Hepatocyte (in vitro differentiated cells): ENCODE data around the gene ANHX. TPM values are rescaled to one million over a fixed set of nuclear protein-coding genes. Genes with fewer than 3 reads are reported as not detected.

ENCODE experiments used
- DNase-seq: peaks from one replicate; pipeline ENCODE4 v3.0.0-alpha.2; 2016; ENCODE audit warnings: low spot score
- H2AFZ ChIP-seq: fragments of 200-600 bp; sonication (generic); 2 replicates; pipeline ENCODE4 v1.6.0; 2016; ENCODE audit warnings: antibody characterized with exemption, mild to moderate bottlenecking
- H3K27ac ChIP-seq: fragments of 200-600 bp; sonication (generic); 2 replicates; pipeline ENCODE4 v1.5.1; 2016; ENCODE audit warnings: mild to moderate bottlenecking
- H3K27me3 ChIP-seq: fragments of 200-600 bp; sonication (generic); 2 replicates; pipeline ENCODE4 v1.6.1; 2016
- H3K36me3 ChIP-seq: fragments of 200-600 bp; sonication (generic); replicated peaks from 2 replicates; pipeline ENCODE4 v1.5.1; 2016; ENCODE audit warnings: low read depth; ENCODE audit not compliant: insufficient read depth
- H3K4me1 ChIP-seq: fragments of 200-600 bp; sonication (generic); 2 replicates; pipeline ENCODE4 v1.5.1; 2016; ENCODE audit warnings: mild to moderate bottlenecking, moderate library complexity; ENCODE audit not compliant: insufficient read depth
- H3K4me2 ChIP-seq: fragments of 200-600 bp; sonication (generic); 2 replicates; pipeline ENCODE4 v1.6.0; 2016
- H3K4me3 ChIP-seq: fragments of 200-600 bp; sonication (generic); 2 replicates; pipeline ENCODE4 v1.5.1; 2016; ENCODE audit warnings: mild to moderate bottlenecking
- H3K79me2 ChIP-seq: fragments of 200-600 bp; sonication (generic); 2 replicates; pipeline ENCODE4 v1.6.0; 2017; ENCODE audit warnings: mild to moderate bottlenecking
- H3K9me2 ChIP-seq: fragments of 200-600 bp; sonication (generic); replicated peaks from 2 replicates; pipeline ENCODE4 v1.6.0; 2017; ENCODE audit warnings: mild to moderate bottlenecking; ENCODE audit not compliant: insufficient read depth
- H3K9me3 ChIP-seq: fragments of 200-600 bp; sonication (generic); 2 replicates; pipeline ENCODE4 v1.5.1; 2016; ENCODE audit warnings: low read depth, mild to moderate bottlenecking
- H4K20me1 ChIP-seq: fragments of 200-600 bp; sonication (generic); 2 replicates; pipeline ENCODE4 v1.6.0; 2016; ENCODE audit warnings: mild to moderate bottlenecking; ENCODE audit not compliant: insufficient read depth, poor library complexity, severe bottlenecking
- EZH2 ChIP-seq: fragments of 200-600 bp; sonication (generic); IDR thresholded peaks from 2 replicates; pipeline ENCODE4 v1.6.1; 2016; ENCODE audit warnings: antibody characterized with exemption, mild to moderate bottlenecking, borderline replicate concordance
- EZH2phosphoT487 ChIP-seq: fragments of 200-600 bp; sonication (generic); IDR thresholded peaks from one replicate; pipeline ENCODE4 v1.6.1; 2018; ENCODE audit warnings: antibody characterized with exemption, mild to moderate bottlenecking, low read depth, moderate library complexity; ENCODE audit not compliant: unreplicated experiment, severe bottlenecking
- WGBS: methylation state at CpG from one replicate; pipeline ENCODE4 v1.1.6; 2016; ENCODE audit warnings: low lambda C conversion rate; ENCODE audit errors: missing lambda C conversion rate; 5-methylcytosine and 5-hydroxymethylcytosine counted together
- polyA plus RNA-seq: library from polyadenylated mRNA; unstranded; fragments of >200 nt; fragmentation: Nextera tagmentation; extraction: Ambion mirVana; gene quantifications from 2 replicates; pipeline ENCODE4 v1.2.1, GENCODE V29; 2016
- total RNA-seq: library from RNA; depleted of rRNA; stranded (reverse); fragments of >200 nt; gene quantifications from 2 replicates; pipeline ENCODE4 v1.2.3, GENCODE V29; 2014
- TF ChIP-seq, protein P1 (sequence below): fragments of 200-600 bp; sonication (generic); IDR thresholded peaks from 2 replicates; pipeline ENCODE4 v1.5.1; 2016; ENCODE audit warnings: antibody characterized with exemption, mild to moderate bottlenecking; ENCODE audit not compliant: poor library complexity

The ANHX gene
- total and polyA plus RNA-seq, 2 experiments from 2014 or later, result not detected

DNA sequence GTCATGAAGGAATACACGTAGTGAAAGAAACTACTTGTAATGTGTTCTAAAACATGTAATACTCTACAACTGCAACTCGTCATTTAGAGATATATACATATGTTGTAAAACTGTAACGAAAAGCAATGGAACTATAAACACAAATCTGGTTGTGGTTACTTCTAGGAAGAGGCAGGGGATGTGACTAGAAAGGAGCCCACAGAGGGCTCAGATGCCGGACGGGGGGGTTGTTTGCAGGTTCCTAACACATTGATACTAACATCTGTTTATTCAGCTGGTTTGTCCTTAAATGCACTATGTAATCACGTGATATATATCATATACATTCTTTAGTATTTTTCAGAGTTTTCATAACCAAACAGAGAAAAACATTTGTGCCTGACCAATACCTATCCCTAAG is 16.1 kb upstream of the ANHX start:
- DNase-seq, result no peak
- Histone ChIP-seq H3K79me2 (no peaks in the 10 kb centered on the region), H3K9me3 (no peaks in the 10 kb centered on the region), H3K4me3 (no peak overlapping the region), H3K27me3 (no peaks in the 10 kb centered on the region), H3K4me2 (no peak overlapping the region), H3K9me2 (no peaks in the 10 kb centered on the region), H2AFZ (no peak overlapping the region), H3K4me1 (no peaks in the 10 kb centered on the region), H3K36me3 (no peaks in the 10 kb centered on the region), H3K27ac (no peak overlapping the region), H4K20me1 (no peaks in the 10 kb centered on the region)
- TF ChIP-seq, protein P1, sequence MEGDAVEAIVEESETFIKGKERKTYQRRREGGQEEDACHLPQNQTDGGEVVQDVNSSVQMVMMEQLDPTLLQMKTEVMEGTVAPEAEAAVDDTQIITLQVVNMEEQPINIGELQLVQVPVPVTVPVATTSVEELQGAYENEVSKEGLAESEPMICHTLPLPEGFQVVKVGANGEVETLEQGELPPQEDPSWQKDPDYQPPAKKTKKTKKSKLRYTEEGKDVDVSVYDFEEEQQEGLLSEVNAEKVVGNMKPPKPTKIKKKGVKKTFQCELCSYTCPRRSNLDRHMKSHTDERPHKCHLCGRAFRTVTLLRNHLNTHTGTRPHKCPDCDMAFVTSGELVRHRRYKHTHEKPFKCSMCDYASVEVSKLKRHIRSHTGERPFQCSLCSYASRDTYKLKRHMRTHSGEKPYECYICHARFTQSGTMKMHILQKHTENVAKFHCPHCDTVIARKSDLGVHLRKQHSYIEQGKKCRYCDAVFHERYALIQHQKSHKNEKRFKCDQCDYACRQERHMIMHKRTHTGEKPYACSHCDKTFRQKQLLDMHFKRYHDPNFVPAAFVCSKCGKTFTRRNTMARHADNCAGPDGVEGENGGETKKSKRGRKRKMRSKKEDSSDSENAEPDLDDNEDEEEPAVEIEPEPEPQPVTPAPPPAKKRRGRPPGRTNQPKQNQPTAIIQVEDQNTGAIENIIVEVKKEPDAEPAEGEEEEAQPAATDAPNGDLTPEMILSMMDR, result no peak
- TF ChIP-seq EZH2phosphoT487, result no peak
- TF ChIP-seq EZH2, result no peak
- 63% methylated on average over 6 of the region's 6 CpGs for WGBS

DNA sequence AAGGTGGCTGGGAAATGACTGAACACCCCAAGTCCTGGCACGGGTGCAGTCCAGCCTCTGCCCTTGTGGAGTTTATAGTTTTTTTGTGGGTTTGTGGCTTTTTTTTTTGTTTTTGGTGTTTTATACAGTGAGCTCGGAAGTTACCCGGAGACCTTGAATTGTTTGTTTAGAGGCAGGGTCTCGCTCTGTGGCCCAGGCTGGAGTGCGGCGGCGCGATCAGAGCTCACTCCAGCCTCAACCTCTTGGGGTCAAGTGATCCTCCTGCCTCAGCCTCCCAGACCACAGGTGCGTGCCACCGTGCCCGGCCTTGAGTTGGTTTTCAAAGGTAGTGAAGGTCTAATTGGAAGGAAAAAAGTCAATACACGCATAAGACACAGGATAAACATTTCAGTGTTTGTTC is 879 bp upstream of the ANHX start:
- 95% methylated on average over 12 of the region's 12 CpGs for WGBS
- no peaks in the 10 kb centered on the region for H3K27me3 ChIP-seq

DNA sequence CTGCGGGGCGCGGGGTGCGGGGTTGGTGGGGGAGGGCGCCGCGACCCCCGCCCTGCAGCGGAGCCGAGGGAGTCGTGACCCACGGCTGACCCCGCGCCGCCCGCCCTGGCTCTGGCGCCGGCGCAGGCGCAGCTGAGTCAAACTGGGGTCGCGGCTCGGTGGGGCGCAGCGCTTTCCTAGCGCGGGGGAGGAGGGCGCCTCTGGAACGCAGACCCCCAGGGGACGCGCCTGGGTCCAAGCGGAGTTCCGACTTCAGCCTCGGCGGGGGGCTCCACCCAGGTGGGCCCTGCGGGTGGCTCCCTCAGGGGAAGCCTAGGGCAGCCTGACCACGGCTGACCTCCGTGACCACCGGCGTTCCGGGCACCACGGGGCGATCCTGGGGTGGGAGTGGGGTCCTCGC is 467 bp upstream of the ANHX start:
- no peaks in the 10 kb centered on the region for H4K20me1 ChIP-seq
- over 99% methylated on average over 23 of the region's 44 CpGs for WGBS
- H3K36me3 ChIP-seq, result no peaks in the 10 kb centered on the region
- H3K9me3 ChIP-seq, result no peaks in the 10 kb centered on the region
- TF ChIP-seq EZH2 (no peak), EZH2phosphoT487 (no peak)
- TF ChIP-seq, protein P1, result no peak
- H3K79me2 ChIP-seq, result no peaks in the 10 kb centered on the region
- no peak overlapping the region for H3K4me3 ChIP-seq
- H2AFZ ChIP-seq, result no peak overlapping the region
- H3K4me1 ChIP-seq, result no peaks in the 10 kb centered on the region
- H3K4me2 ChIP-seq, result no peak overlapping the region
- no peaks in the 10 kb centered on the region for H3K27me3 ChIP-seq
- no peaks in the 10 kb centered on the region for H3K9me2 ChIP-seq
- peak; percentile 2 for DNase-seq
- no peak overlapping the region for H3K27ac ChIP-seq

More for the DNA sequence above, 879 bp upstream of the ANHX start:
- Histone ChIP-seq H4K20me1 (no peaks in the 10 kb centered on the region), H3K79me2 (no peaks in the 10 kb centered on the region), H2AFZ (no peak overlapping the region), H3K4me3 (no peak overlapping the region), H3K36me3 (no peaks in the 10 kb centered on the region), H3K9me2 (no peaks in the 10 kb centered on the region), H3K9me3 (no peaks in the 10 kb centered on the region), H3K27ac (no peak overlapping the region), H3K4me2 (no peak overlapping the region), H3K4me1 (no peaks in the 10 kb centered on the region)
- DNase-seq, result no peak
- TF ChIP-seq EZH2phosphoT487 (no peak), EZH2 (no peak)
- TF ChIP-seq, protein P1, result no peak

DNA sequence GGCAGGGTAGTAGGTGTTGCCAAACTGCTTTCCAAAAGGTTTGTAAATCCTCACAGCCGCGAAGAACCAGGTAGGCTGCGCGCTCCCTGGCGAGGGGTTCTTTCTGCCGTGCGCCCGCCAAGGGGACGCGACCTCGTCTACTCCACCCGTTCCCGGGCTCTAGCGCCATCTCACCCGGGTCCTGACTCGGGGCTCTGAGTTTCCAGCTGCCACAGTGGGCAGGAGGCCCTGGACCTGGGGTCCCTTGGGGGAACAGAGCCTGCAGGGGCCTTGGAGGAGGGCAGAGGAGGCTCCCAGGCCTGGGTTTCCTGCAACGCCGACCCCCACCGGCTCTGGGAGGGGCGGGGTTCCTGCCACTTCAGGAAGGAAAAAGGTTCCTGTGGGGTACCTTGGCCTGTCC is 706 bp downstream of the ANHX start:
- H3K4me1 ChIP-seq, result no peaks in the 10 kb centered on the region
- no peaks in the 10 kb centered on the region for H3K9me2 ChIP-seq
- no peak for TF ChIP-seq EZH2
- TF ChIP-seq EZH2phosphoT487, result no peak
- TF ChIP-seq, protein P1, result no peak
- H3K27me3 ChIP-seq, result no peaks in the 10 kb centered on the region
- no peaks in the 10 kb centered on the region for H3K79me2 ChIP-seq
- no peak overlapping the region for H3K4me3 ChIP-seq
- no peak overlapping the region for H3K27ac ChIP-seq
- no peak overlapping the region for H2AFZ ChIP-seq
- no peaks in the 10 kb centered on the region for H3K36me3 ChIP-seq
- no peak overlapping the region for H3K4me2 ChIP-seq
- peak; percentile 2 for DNase-seq
- H3K9me3 ChIP-seq, result no peaks in the 10 kb centered on the region
- 95% methylated on average over 16 of the region's 20 CpGs for WGBS
- H4K20me1 ChIP-seq, result no peaks in the 10 kb centered on the region
